K562 (cell line): ENCODE measurements around the gene NSMF. TPM values are rescaled to one million over a fixed set of nuclear protein-coding genes. Genes with fewer than 3 reads are reported as not detected.

Experiments used
- ATAC-seq: fragments of 200-7000 bp; cut with Tn5 transposase; 3 replicates; pipeline ENCODE4 v1.9.1; 2020; ENCODE audit warnings: moderate library complexity
- BruUV-seq: library from RNA; stranded (reverse); fragments of 400-500 nt; replicated peaks from 2 replicates; lab custom pipeline; 2021; lab: Mats Ljungman, UMichigan
- CTCF ChIA-PET: fragments of 300-600 bp; formaldehyde crosslinking; extraction: SDS; loops from one replicate; lab custom pipeline; 2021; ENCODE audit warnings: low intra/inter-chr PET ratio; lab: Yijun Ruan, JAX
- POLR2A ChIA-PET: fragments of 300-600, 350-650 bp; sonication (Branson Sonifier 250); formaldehyde crosslinking; extraction: SDS; loops from one replicate; lab custom pipeline; 2021; ENCODE audit warnings: antibody characterized with exemption, inconsistent platforms; lab: Yijun Ruan, JAX
- DNase-seq, 4 experiments: peaks; one replicate each; pipeline versions ENCODE4 v3.0.0 to v3.0.0-alpha.2; 2011 to 2018; ENCODE audit warnings: low spot score in 3 of 4, mixed read lengths in 3 of 4; ENCODE audit errors: extremely low read depth in 1 of 4
- FAIRE-seq: peaks from 2 replicates; lab custom pipeline; 2011; peaks lifted over from hg19 to GRCh38; lab: Jason Lieb, UNC
- H2AFZ ChIP-seq: 2 replicates; pipeline ENCODE4 v1.6.0; 2011; ENCODE audit warnings: low read depth, low read length, control low read depth, inconsistent platforms
- H3K27ac ChIP-seq: fragments of 200-600 bp; 3 replicates; pipeline ENCODE4 v1.8.0; 2011; ENCODE audit warnings: low read depth, mild to moderate bottlenecking, control low read depth, inconsistent platforms, low read length, moderate library complexity, mixed read lengths; ENCODE audit errors: extremely low read depth
- H3K27me3 ChIP-seq, 2 experiments: fragments of 300-600 bp in 1 of 2; 2 replicates in 1 of 2; 3 replicates in 1 of 2; pipeline versions ENCODE4 v1.6.0 to v1.8.0; 2011; ENCODE audit warnings: inconsistent platforms in 2 of 2, low read length in 2 of 2, mild to moderate bottlenecking in 1 of 2, mixed read lengths in 1 of 2, moderate library complexity in 1 of 2; ENCODE audit not compliant: control insufficient read depth in 2 of 2, insufficient read depth in 2 of 2
- H3K36me3 ChIP-seq: fragments of 300-600 bp; 3 replicates; pipeline ENCODE4 v1.8.0; 2011; ENCODE audit warnings: mild to moderate bottlenecking, low read length, inconsistent platforms; ENCODE audit not compliant: control insufficient read depth, insufficient read depth
- H3K4me1 ChIP-seq, 2 experiments: fragments of 200-600 bp in 1 of 2; replicated peaks in 1 of 2; 2 replicates in 1 of 2; 3 replicates in 1 of 2; pipeline versions ENCODE4 v1.5.1 to v1.8.0; 2011; ENCODE audit warnings: inconsistent platforms in 2 of 2, low read length in 2 of 2, mild to moderate bottlenecking in 1 of 2, mixed read lengths in 1 of 2, moderate library complexity in 1 of 2; ENCODE audit not compliant: control insufficient read depth in 2 of 2, insufficient read depth in 2 of 2
- H3K4me2 ChIP-seq: 2 replicates; pipeline ENCODE4 v1.6.1; 2011; ENCODE audit warnings: low read length, control low read depth, inconsistent platforms, mixed read lengths; ENCODE audit not compliant: insufficient read depth
- H3K4me3 ChIP-seq: fragments of 200-600 bp; sonication (generic), shearing (Covaris generic); 2 replicates; pipeline ENCODE4 v1.5.1; 2016; ENCODE audit warnings: control low read depth, inconsistent platforms
- H3K79me2 ChIP-seq: fragments of 200-600 bp; 3 replicates; pipeline ENCODE4 v1.8.0; 2011; ENCODE audit warnings: low read length, inconsistent platforms; ENCODE audit not compliant: control insufficient read depth, insufficient read depth
- H3K9ac ChIP-seq, 2 experiments: 2 replicates each; pipeline versions ENCODE4 v1.6.0 to v1.6.1; 2011; ENCODE audit warnings: low read depth in 2 of 2, low read length in 2 of 2, control low read depth in 1 of 2, inconsistent platforms in 1 of 2, mild to moderate bottlenecking in 1 of 2, mixed read lengths in 1 of 2; ENCODE audit not compliant: insufficient read depth in 1 of 2
- H3K9me1 ChIP-seq: one replicate; pipeline ENCODE4 v1.6.0; 2011; ENCODE audit warnings: inconsistent platforms, mild to moderate bottlenecking, low read length, moderate library complexity; ENCODE audit not compliant: control insufficient read depth, insufficient read depth
- H3K9me3 ChIP-seq: replicated peaks from 2 replicates; pipeline ENCODE4 v1.5.1; 2011; ENCODE audit warnings: low read depth, low read length, inconsistent platforms; ENCODE audit not compliant: control insufficient read depth, insufficient read depth
- H4K20me1 ChIP-seq: replicated peaks from 2 replicates; pipeline ENCODE4 v1.6.1; 2011; ENCODE audit warnings: low read length, inconsistent platforms, mixed read lengths; ENCODE audit not compliant: control insufficient read depth, insufficient read depth
- HNRNPL ChIP-seq: fragments of 200-400 bp; formaldehyde crosslinking; IDR thresholded peaks from 2 replicates; pipeline ENCODE4 v1.6.1; 2017; ENCODE audit warnings: low read depth, mild to moderate bottlenecking, low read length
- IRF2 ChIP-seq: sonication (generic); formaldehyde crosslinking; IDR thresholded peaks from 2 replicates; pipeline ENCODE4 v1.8.1; 2022; ENCODE audit warnings: mild to moderate bottlenecking, missing genetic modification reagents
- RBFOX2 ChIP-seq: fragments of 200-400 bp; formaldehyde crosslinking; IDR thresholded peaks from 2 replicates; pipeline ENCODE4 v1.6.1; 2017; ENCODE audit warnings: low read depth, mild to moderate bottlenecking, low read length, moderate library complexity
- THRB ChIP-seq: fragments of 450-650 bp; formaldehyde crosslinking; conservative IDR thresholded peaks from 2 replicates; pipeline ENCODE4 v1.4.0; 2022; ENCODE audit warnings: mild to moderate bottlenecking, missing genetic modification characterization
- WGBS: fragments of 100-300 bp; shearing (Covaris generic); methylation state at CpG from one replicate; pipeline ENCODE4 v1.1.6; 2016; ENCODE audit warnings: low coverage, mixed read lengths; ENCODE audit not compliant: insufficient coverage; ENCODE audit errors: missing lambda C conversion rate; 5-methylcytosine and 5-hydroxymethylcytosine counted together
- in situ Hi-C: fragments of 300-500 bp; cut with MboI; formaldehyde crosslinking; loops from 4 replicates; pipeline ENCODE4 v1.15.0; 2018; ENCODE audit warnings: inconsistent platforms, mixed read lengths
- intact Hi-C: fragments of 100-400 bp; cut with micrococcal nuclease; formaldehyde crosslinking; loops from 2 replicates; pipeline ENCODE4 v1.14.2; 2022
- polyA plus RNA-seq, 8 experiments: library from polyadenylated mRNA; depleted of rRNA in 4 of 8; stranded (reverse) in 5 of 8; unstranded in 3 of 8; fragments of >200 nt; fragmentation: Nextera tagmentation in 2 of 8; fragmentation: Illumina TruSeq in 1 of 8; extraction: Ambion mirVana in 2 of 8; extraction: Trizol in 1 of 8; gene quantifications; 2 replicates each; pipeline versions ENCODE4 v1.2.1 to v1.2.3, GENCODE V29; 2011 to 2014; ENCODE audit warnings: inconsistent platforms in 1 of 8, missing spikeins in 1 of 8
- total RNA-seq, 7 experiments: library from RNA; depleted of rRNA in 6 of 7; stranded (reverse); fragments of >200 nt in 6 of 7; fragmentation: Illumina TruSeq in 2 of 7; extraction: Trizol in 2 of 7; gene quantifications; 2 replicates each; pipeline versions ENCODE4 v1.2.1 to v1.2.3, GENCODE V29; 2011 to 2021; ENCODE audit warnings: low replicate concordance in 1 of 7
- TF ChIP-seq, protein P1 (sequence below): fragments of 250-450 bp; sonication (Bioruptor Pico); IDR thresholded peaks from 2 replicates; pipeline ENCODE4 v1.5.0; 2021

The NSMF gene
- total and polyA plus RNA-seq, 9 of the 15 experiments (the other 6 are each of a cell fraction or from before 2014, with no cell fraction given) = 0.20 to 82.7 (median 29.3) TPM

DNA sequence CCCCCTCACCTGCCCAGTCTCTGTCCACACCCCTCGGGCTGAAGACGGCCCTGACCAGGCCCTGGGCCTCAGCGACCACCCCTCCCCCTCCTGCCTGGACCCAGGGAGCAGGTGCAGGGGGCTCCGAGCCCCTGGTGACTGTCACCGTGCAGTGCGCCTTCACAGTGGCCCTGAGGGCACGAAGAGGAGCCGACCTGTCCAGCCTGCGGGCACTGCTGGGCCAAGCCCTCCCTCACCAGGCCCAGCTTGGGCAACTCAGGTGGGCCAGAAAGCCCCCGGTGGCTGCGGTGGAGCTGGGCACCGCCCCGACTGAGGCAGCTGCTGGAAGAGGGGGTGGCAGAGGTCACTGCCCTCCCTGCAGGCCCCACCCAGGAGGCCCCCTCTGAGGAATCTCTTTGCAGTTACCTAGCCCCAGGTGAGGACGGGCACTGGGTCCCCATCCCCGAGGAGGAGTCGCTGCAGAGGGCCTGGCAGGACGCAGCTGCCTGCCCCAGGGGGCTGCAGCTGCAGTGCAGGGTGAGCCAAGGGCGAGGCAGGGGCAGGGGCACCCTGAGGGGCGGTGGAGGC is 25.7 kb downstream of the NSMF start:
- Histone ChIP-seq H3K9me1 (no peaks in the 10 kb centered on the region), H3K4me2 (no peak overlapping the region), H3K4me1 (peaks cover 14 to 93% of the 10 kb centered on the region in 2 experiments; a peak in 4 of 5 replicates), H3K27me3 (no peaks in the 10 kb centered on the region), H3K9me3 (no peaks in the 10 kb centered on the region), H3K36me3 (no peaks in the 10 kb centered on the region), H3K79me2 (no peaks in the 10 kb centered on the region), H2AFZ (no peak overlapping the region), H4K20me1 (no peaks in the 10 kb centered on the region), H3K27ac (no peak overlapping the region), H3K9ac (no peak overlapping the region), H3K4me3 (no peak overlapping the region)
- no TSS peak for BruUV-seq
- in situ Hi-C loops (no loop called here), intact Hi-C loops (no loop called here)
- ATAC-seq (no peak), DNase-seq (no peak), FAIRE-seq (no peak)
- TF ChIP-seq IRF2 (CRISPR knock-in tag) = no peak
- TF ChIP-seq, protein P1, sequence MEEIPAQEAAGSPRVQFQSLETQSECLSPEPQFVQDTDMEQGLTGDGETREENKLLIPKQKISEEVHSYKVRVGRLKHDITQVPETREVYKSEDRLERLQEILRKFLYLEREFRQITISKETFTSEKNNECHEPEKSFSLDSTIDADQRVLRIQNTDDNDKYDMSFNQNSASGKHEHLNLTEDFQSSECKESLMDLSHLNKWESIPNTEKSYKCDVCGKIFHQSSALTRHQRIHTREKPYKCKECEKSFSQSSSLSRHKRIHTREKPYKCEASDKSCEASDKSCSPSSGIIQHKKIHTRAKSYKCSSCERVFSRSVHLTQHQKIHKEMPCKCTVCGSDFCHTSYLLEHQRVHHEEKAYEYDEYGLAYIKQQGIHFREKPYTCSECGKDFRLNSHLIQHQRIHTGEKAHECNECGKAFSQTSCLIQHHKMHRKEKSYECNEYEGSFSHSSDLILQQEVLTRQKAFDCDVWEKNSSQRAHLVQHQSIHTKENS (CRISPR knock-in tag) = no peak
- TF ChIP-seq HNRNPL = 0 out of 2 replicates have a peak, but pooled peaks have one; percentile 23
- no peak for TF ChIP-seq THRB (CRISPR knock-in tag)
- 0 out of 2 replicates have a peak, but pooled peaks have one; percentile 19 for TF ChIP-seq RBFOX2
- WGBS = 59% methylated on average over 14 of the region's 19 CpGs
- CTCF ChIA-PET = no interaction called here
- POLR2A ChIA-PET = interaction anchor here (0.6 to 1.1 kb wide), 2 partner anchors 15 to 254 kb away, joined by 4 to 6 read pairs; no protein-coding TSS in a partner anchor
